Urinary bladder (tissue), 4 donors: Measurements from ENCODE around the gene CEBPG. TPM values are rescaled to one million over a fixed set of nuclear protein-coding genes. Genes with fewer than 3 reads are reported as not detected.

Source experiments
- DNase-seq: peaks from one replicate; pipeline ENCODE4 v3.0.0-alpha.2; 2015; ENCODE audit errors: extremely low spot score
- H3K27ac ChIP-seq: one replicate; pipeline ENCODE4 v1.5.1; 2013; ENCODE audit warnings: low read depth, mild to moderate bottlenecking, moderate library complexity
- H3K36me3 ChIP-seq: one replicate; pipeline ENCODE4 v1.6.1; 2013; ENCODE audit warnings: mild to moderate bottlenecking, moderate library complexity; ENCODE audit not compliant: insufficient read depth
- H3K4me1 ChIP-seq: one replicate; pipeline ENCODE4 v1.6.1; 2013; ENCODE audit warnings: mild to moderate bottlenecking, moderate library complexity; ENCODE audit not compliant: insufficient read depth
- H3K4me3 ChIP-seq: one replicate; pipeline ENCODE4 v1.5.1; 2013; ENCODE audit warnings: low read depth, low read length
- WGBS: extraction: QIAGEN DNeasy Blood & Tissue Kit; methylation state at CpG from one replicate; pipeline ENCODE4 v1.1.7; 2013; 5-methylcytosine and 5-hydroxymethylcytosine counted together
- polyA plus RNA-seq: library from polyadenylated mRNA; stranded (reverse); fragments of 200-250 nt; gene quantifications from one replicate; pipeline ENCODE4 v1.2.3, GENCODE V29; 2013
- total RNA-seq: library from RNA; depleted of rRNA; stranded (reverse); fragments of >200 nt; gene quantifications from one replicate; pipeline ENCODE4 v1.2.3, GENCODE V29; 2014
- donor health status: healthy with polysubstance abuse.
- donor health status: healthy.

Gene CEBPG
- total and polyA plus RNA-seq, 2 donors, result 19.9 to 28.9 TPM

DNA sequence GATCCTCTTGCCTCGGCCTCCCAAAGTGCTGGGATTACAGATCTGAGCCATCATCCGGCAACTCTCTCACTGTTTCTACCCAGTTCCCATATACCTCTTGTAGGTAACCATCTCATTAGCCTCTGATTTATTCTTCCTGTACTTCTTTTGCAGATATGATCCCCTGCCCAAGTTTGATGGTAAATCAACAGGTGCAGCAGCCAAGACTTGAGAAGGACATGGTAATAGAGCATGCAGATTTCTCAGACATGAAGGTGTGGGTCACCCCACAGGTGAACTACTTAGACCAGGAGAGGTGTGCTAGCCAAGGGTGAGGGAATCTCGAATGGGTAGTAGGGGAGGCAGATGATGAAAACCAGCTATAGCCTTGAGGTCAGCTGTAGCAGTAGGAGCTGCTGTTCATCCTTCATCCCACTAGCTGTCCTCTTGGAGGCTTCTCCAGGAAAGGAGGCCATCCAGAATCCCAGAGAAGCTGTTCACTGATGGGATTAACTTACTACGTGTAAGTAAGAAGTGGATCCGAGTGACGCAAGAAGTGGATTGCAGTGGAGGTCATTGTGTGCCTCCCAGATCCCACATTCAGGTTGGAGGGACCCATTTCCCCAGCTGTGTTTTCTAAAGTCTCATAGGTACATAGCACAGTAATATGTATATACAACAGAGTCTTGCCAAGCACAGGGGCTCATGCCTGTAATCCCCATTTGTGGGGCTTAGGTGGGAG, 10.8 kb upstream of the CEBPG start:
- Histone ChIP-seq H3K27ac (no peak overlapping the region), H3K4me1 (no peaks in the 10 kb centered on the region), H3K36me3 (no peaks in the 10 kb centered on the region), H3K4me3 (no peak overlapping the region)
- WGBS, result 85% methylated on average over 6 of the region's 6 CpGs
- DNase-seq, result no peak

DNA sequence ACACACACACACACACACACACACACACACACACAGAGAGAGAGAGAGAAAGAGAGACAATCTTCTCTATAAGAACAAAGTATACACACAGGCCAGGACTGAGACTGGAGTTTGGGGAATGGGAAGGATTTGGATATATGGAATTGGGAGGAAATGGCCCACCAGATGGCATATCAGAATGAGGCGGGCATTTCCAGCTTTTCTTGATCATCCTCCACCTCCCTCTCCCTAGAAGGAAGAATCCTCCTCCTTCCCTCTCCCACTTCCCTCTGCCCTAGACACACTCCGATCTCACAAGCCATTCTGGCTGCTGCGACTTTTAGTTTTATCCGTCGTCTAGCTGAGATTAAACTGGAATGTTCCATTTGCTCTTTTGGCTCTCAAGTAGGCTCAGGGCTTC, 10.0 kb upstream of the CEBPG start:
- no peaks in the 10 kb centered on the region for H3K36me3 ChIP-seq
- WGBS, result 72% methylated on average over 5 of the region's 5 CpGs
- H3K4me3 ChIP-seq, result no peak overlapping the region
- H3K27ac ChIP-seq, result no peak overlapping the region
- no peaks in the 10 kb centered on the region for H3K4me1 ChIP-seq
- no peak for DNase-seq

DNA sequence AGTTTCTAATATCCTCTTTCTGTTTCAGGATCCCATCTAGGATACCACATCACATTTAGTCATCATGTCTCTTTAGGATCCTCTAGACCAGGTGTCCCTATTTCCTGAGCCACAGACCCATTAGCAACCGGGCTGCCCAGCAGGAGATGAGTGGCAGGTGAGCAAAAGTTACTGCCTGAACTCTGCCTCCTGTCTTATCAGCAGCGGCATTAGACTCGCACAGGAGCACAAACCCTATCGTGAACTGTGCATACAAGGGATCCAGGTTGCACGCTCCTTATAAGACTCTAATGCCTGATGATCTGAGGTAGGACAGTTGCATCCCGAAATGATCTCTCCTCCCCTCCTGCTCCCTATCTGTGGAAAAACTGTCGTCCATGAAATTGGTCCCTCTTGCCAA, 7.8 kb upstream of the CEBPG start:
- no peak overlapping the region for H3K4me3 ChIP-seq
- H3K27ac ChIP-seq, result no peak overlapping the region
- DNase-seq, result no peak
- WGBS, result 63% methylated on average over 7 of the region's 7 CpGs
- no peaks in the 10 kb centered on the region for H3K4me1 ChIP-seq
- no peaks in the 10 kb centered on the region for H3K36me3 ChIP-seq

DNA sequence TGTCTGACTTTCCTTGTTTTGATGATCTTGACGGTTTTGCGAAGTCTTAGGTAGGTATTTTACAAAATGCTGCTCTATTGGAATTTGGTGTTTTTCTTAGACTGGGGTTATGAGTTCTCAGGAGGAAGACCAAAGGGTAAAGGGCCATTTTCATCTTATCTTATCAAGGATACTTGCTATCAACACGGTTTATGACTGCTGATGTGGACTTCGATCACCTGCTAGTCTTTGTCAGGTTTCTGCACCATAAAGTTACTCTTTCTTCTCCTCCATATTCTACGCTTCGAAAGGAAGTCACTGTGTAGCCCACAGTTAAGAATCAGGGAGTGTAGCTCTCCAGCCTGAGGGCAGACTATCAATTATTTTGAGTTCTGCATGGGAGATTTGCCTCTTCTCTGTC, 7.4 kb upstream of the CEBPG start:
- H3K4me3 ChIP-seq, result no peak overlapping the region
- 59% methylated on average over 6 of the region's 6 CpGs for WGBS

DNA sequence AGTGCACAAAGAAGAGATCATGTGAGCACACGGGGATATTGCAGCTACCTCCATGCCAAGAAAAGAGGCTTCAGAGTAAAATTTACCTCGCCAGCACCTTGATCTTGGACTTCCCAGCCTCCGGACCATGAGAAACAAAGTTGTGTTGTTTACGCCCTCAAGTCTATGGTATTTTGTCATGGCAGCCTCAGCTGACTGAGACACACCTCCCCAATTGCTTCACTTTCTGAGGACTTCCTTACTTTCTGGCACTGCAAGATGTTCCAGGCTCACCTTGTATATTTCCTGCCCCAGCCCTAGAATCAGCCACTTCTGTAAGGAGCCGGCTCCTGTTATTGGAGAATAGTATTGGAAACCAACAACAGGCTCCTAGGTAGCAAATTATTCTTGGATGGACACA, 6.6 kb upstream of the CEBPG start:
- H3K4me3 ChIP-seq, result no peak overlapping the region
- no peak for DNase-seq
- no peaks in the 10 kb centered on the region for H3K36me3 ChIP-seq
- no peaks in the 10 kb centered on the region for H3K4me1 ChIP-seq
- H3K27ac ChIP-seq, result no peak overlapping the region
- WGBS, result 84% methylated on average over 5 of the region's 5 CpGs

More for the DNA sequence above, 7.4 kb upstream of the CEBPG start:
- Histone ChIP-seq H3K27ac (no peak overlapping the region), H3K36me3 (no peaks in the 10 kb centered on the region), H3K4me1 (no peaks in the 10 kb centered on the region)
- DNase-seq, result no peak

DNA sequence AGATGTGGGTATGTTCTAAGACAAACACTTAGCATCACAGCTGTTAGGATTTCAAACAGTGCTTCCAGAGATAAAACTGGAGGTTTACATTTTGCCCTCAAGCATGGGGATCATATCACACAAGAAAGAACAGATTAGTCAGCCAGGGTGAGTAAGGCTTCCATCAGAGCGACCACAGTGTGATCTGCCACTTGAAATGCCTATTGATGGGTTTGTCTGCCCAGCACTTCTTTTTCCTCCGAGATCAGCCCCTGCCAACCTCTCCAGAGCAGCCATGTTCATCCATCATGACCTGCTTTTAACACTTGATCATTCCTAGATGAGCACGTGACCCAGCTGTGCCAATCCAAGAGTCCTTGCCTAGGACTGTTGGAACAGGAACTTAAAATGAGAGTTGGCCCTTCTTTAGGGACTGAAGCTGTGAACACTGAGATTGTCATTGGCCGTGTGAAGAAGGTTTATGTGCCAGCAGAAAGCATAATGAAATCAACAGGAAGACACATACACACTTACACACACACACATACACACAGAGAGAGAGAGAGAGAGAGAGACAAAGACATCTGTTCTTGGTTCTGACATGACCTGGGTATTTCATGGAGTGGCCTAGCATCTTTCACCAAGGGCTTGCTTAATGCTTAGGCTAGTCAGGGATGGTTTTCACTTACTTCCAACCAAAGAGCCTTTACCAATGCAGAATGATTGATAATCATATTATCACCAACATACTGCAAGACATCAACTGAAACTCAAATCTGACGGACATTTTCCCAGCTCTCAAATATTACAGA, 5.2 kb upstream of the CEBPG start:
- DNase-seq, result no peak
- Histone ChIP-seq H3K27ac (no peak overlapping the region), H3K36me3 (no peaks in the 10 kb centered on the region), H3K4me3 (no peak overlapping the region), H3K4me1 (no peaks in the 10 kb centered on the region)
- 60% methylated on average over 5 of the region's 5 CpGs for WGBS

DNA sequence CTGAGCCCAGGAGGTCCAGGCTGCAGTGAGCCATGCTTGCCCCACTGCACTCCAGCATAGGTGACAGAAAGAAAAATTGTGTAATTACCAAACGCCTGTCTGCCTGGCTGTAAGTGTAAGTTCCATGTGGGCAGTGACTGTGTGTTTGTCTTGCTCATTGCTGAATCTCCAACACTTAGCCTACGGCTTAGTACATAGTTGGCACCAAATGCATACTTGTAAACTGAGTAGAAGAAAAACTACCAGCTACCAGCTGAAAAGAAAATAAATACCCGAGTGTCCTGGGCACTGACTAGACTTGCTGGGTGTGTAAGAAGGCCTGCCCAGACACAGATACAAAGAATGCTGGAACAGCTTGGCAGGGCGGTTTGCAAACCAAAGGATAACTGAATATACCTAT, 2.7 kb upstream of the CEBPG start:
- Histone ChIP-seq H3K27ac (no peak overlapping the region), H3K36me3 (no peaks in the 10 kb centered on the region), H3K4me1 (peaks cover 2% of the 10 kb centered on the region), H3K4me3 (no peak overlapping the region)
- WGBS, result 83% methylated on average over 4 of the region's 4 CpGs
- no peak for DNase-seq

DNA sequence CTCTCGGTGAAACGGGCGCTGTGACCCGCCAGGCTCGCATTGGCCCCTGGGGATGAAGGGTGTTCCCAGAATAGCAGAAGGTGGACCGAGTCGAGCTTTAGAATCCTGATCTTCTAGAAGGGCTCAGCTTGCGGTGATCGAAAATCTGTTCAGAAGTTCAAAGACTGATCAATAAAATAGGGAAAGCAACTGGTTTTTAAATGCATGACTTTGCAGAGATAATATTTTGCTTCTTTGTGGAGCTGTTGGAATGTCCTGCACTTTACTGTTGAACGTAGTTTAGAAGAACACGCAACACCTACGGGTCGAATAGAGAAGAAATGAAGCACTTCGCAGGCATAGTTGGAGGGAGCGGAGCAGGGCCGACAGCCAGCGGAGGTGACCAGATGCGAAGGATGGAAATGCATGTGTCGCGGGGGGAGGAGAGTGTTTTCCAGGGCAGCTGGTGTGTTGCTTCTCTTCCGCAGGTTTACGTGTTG, 766 bp downstream of the CEBPG start:
- 6% methylated on average over 22 of the region's 22 CpGs for WGBS
- peaks cover 3% of the 10 kb centered on the region for H3K4me1 ChIP-seq
- no peaks in the 10 kb centered on the region for H3K36me3 ChIP-seq
- DNase-seq, result no peak
- H3K27ac ChIP-seq, result peak overlapping the region; percentile 94
- H3K4me3 ChIP-seq, result peak overlapping the region; percentile 81

DNA sequence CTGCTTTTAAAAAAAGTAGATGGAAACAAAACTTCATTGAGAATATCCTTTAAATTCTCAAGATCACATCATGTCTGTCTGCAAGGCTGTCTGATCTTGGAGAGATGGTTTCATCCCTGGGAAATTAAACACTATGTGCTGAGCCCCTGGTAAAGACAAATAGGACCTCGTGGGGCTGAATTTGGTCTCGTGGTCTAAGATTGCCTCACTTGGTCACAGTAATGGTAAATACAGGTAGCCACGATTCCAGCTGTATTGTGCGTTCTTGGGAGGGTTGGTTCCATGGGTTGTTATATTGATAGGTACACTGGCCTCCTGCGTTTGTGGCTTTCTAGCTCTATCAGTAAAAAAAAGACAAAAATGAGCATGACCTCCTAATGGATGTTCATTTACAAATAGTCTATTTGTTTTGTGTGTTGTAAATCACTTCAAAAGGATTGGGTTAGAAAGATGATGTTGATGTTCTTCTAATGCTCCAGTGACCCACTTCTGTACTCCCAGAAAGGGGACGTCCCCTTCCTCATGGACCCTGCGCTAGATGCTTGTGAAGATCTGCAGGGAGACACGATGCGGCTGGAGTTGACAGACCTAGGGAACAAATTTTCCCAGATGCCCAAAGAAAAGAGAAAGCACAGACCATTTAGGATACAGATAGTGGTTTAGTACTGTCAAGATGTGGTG, 1.8 kb downstream of the CEBPG start:
- 73% methylated on average over 9 of the region's 9 CpGs for WGBS
- Histone ChIP-seq H3K36me3 (no peaks in the 10 kb centered on the region), H3K27ac (no peak overlapping the region), H3K4me3 (no peak overlapping the region), H3K4me1 (peaks cover 3% of the 10 kb centered on the region)
- DNase-seq, result no peak

DNA sequence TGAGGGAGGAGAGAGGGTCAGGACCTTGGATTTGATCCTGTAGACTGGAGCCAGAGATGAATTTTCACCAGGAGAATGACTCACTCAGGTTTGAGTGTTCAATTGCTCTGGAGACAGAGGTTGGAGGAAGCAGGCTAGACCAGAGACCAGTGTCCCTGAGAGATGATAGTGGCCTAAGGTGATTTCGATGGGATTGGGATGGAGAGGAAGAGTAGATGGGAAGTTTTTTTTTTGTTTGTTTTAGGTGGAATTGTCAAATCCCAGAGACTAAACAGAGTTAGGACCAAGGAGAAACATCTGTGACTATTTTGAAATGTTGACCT, 2.3 kb downstream of the CEBPG start:
- H3K4me1 ChIP-seq, result peaks cover 3% of the 10 kb centered on the region
- 73% methylated on average over 1 of the region's 1 CpG for WGBS
- no peak overlapping the region for H3K4me3 ChIP-seq

DNA sequence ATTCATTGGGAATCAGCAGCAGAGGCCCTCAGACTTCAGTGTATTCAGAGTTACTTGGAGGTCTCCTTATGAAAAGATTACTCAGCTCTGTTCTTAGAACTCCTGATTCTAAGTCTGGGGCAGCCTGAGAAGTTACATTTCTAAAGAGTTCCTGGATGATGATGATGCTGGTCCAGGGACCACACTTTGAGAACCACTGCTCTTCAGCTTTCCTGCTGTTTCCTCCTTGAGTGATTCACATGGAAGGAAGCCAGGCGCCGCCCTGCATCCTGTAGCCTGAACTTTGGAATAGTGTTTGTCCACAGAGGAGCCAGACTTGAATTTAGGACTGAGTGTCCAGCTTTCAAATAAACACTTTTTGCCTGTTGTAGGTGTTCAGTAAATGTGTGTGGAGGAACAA, 2.9 kb downstream of the CEBPG start:
- no peak overlapping the region for H3K27ac ChIP-seq
- no peak overlapping the region for H3K4me3 ChIP-seq
- 71% methylated on average over 2 of the region's 2 CpGs for WGBS

More for the DNA sequence above, 2.3 kb downstream of the CEBPG start:
- DNase-seq, result no peak
- no peak overlapping the region for H3K27ac ChIP-seq
- H3K36me3 ChIP-seq, result no peaks in the 10 kb centered on the region

DNA sequence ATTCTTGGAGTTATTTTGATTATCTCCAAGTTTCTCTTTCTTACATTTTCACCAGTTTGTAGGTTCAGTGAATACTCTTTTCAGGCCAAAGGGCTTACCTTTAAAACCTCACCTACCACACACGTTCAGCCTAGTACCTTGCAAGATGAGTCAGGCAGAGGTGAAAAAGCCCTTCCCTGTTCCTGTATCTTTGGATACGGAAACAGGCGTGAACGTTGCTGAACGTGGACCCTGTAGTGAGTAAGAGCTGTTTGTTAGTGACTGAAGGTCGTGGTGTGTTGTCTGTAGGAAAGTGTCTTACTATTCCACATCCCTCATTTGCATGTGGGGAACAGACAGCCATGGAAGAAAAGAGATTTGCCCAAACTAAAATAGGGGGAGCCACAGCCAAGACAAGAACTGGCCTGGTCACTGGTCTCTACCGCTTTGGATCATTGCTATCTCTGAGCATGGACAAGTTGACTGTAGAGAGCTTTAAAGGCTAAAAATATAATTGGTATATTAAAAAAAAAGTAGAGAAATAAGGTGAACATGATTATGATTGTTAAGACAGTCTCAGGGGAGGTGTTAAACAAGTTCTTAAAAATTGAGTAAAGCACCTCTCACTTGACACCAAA, 3.5 kb downstream of the CEBPG start:
- no peak overlapping the region for H3K27ac ChIP-seq

More for the DNA sequence above, 2.9 kb downstream of the CEBPG start:
- DNase-seq, result no peak
- Histone ChIP-seq H3K36me3 (no peaks in the 10 kb centered on the region), H3K4me1 (peaks cover 3% of the 10 kb centered on the region)

DNA sequence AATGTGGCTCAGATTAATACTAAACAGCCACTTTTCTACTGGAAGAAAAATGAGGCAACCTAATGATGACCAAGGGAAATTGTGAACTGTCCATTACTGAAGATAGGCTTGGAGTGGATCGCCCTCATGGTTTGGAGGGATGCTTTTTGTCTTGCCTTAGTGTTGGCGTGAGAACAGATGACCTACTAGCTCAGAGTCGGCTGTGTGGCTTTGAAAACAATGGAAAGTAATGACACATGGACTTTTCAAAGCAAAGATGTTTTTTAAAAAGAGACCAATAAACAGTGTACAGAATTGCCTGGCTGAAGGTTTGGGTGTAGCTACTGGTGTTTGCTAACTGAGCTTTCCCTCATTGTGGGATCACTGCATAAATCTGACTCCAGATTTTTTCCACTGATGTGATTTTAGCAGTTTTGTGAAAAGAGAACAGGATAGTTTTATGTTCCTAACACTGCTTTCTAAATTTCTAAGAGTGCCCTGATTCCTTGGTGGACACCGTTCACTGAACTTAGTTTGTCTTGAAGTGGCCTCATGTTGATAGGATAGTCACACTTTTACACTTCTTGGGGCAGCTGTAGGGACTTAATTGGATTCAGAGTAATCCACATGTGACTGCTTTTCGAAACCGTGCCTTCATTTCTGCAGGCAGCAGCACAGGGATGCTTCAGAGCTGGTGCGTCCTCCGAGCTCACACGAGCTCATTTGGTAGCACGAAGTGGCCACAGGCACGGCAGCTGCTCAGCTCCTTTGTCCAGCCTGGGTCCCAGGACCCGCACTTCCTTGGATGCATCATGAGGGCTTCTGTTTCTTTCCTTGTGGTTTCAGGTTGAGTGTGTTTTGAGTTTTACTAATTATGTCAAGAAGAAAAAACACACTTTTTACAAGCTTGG, 4.3 kb downstream of the CEBPG start:
- WGBS, result 76% methylated on average over 12 of the region's 12 CpGs

More for the DNA sequence above, 3.5 kb downstream of the CEBPG start:
- Histone ChIP-seq H3K4me3 (no peak overlapping the region), H3K4me1 (peaks cover 3% of the 10 kb centered on the region), H3K36me3 (no peaks in the 10 kb centered on the region)
- 72% methylated on average over 7 of the region's 7 CpGs for WGBS
- no peak for DNase-seq

More for the DNA sequence above, 4.3 kb downstream of the CEBPG start:
- H3K4me1 ChIP-seq, result peaks cover 3% of the 10 kb centered on the region
- H3K4me3 ChIP-seq, result no peak overlapping the region
- no peaks in the 10 kb centered on the region for H3K36me3 ChIP-seq
- DNase-seq, result no peak
- H3K27ac ChIP-seq, result no peak overlapping the region
